CD14-positive monocyte (primary cell): ENCODE results near the gene MAP3K6. TPM values are rescaled to one million over a fixed set of nuclear protein-coding genes. Genes with fewer than 3 reads are reported as not detected.

Experiments
- DNase-seq, 3 donors: peaks; one replicate each; pipeline ENCODE4 v3.0.0-alpha.2; 2011 to 2022
- H2AFZ ChIP-seq: 2 replicates; pipeline ENCODE4 v1.6.0; 2012; ENCODE audit warnings: mild to moderate bottlenecking, low read depth, low read length, inconsistent platforms; ENCODE audit not compliant: insufficient read depth, poor library complexity, severe bottlenecking
- H3K27ac ChIP-seq, 2 donors: 1 replicate in 1 of 2; 2 replicates in 1 of 2; pipeline ENCODE4 v1.5.1; 2012 to 2013; ENCODE audit warnings: low read length in 2 of 2, control low read depth in 1 of 2, inconsistent platforms in 1 of 2, low read depth in 1 of 2, mild to moderate bottlenecking in 1 of 2
- H3K27me3 ChIP-seq, 2 donors: one replicate each; pipeline versions ENCODE4 v1.6.0 to v1.6.1; 2011 to 2013; ENCODE audit warnings: low read length in 2 of 2; ENCODE audit not compliant: control insufficient read depth in 2 of 2, insufficient read depth in 2 of 2
- H3K36me3 ChIP-seq, 2 donors: replicated peaks in 1 of 2; 1 replicate in 1 of 2; 2 replicates in 1 of 2; pipeline versions ENCODE4 v1.5.1 to v1.6.1; 2012 to 2013; ENCODE audit warnings: low read length in 2 of 2, control low read depth in 1 of 2, inconsistent platforms in 1 of 2, mild to moderate bottlenecking in 1 of 2; ENCODE audit not compliant: insufficient read depth in 2 of 2, control insufficient read depth in 1 of 2
- H3K4me1 ChIP-seq, 2 donors: 1 replicate in 1 of 2; 2 replicates in 1 of 2; pipeline versions ENCODE4 v1.5.1 to v1.6.1; 2012 to 2013; ENCODE audit warnings: low read length in 2 of 2, control low read depth in 1 of 2, inconsistent platforms in 1 of 2, mild to moderate bottlenecking in 1 of 2, moderate library complexity in 1 of 2; ENCODE audit not compliant: insufficient read depth in 2 of 2, control insufficient read depth in 1 of 2
- H3K4me2 ChIP-seq: replicated peaks from 2 replicates; pipeline ENCODE3; 2012; ENCODE audit warnings: low read length, moderate library complexity, mild to moderate bottlenecking; ENCODE audit not compliant: poor library complexity, severe bottlenecking; ENCODE audit errors: extremely low read depth
- H3K4me3 ChIP-seq, 3 experiments: fragments of 200-600 bp in 1 of 3; sonication (generic) in 1 of 3; replicated peaks in 1 of 3; 1 replicate in 2 of 3; 2 replicates in 1 of 3; pipeline ENCODE4 v1.5.1; 2011 to 2013; ENCODE audit warnings: low read length in 3 of 3, mild to moderate bottlenecking in 3 of 3, control low read depth in 2 of 3, low read depth in 2 of 3, inconsistent platforms in 1 of 3, moderate library complexity in 1 of 3
- H3K79me2 ChIP-seq: 2 replicates; pipeline ENCODE4 v1.6.0; 2012; ENCODE audit warnings: mild to moderate bottlenecking, control low read depth, inconsistent platforms, low read length, moderate library complexity; ENCODE audit not compliant: insufficient read depth
- H3K9ac ChIP-seq: 2 replicates; pipeline ENCODE4 v1.6.0; 2017; ENCODE audit warnings: low read length, mild to moderate bottlenecking; ENCODE audit not compliant: insufficient read depth, poor library complexity, severe bottlenecking
- H3K9me3 ChIP-seq, 2 donors: replicated peaks in 1 of 2; 1 replicate in 1 of 2; 2 replicates in 1 of 2; pipeline versions ENCODE4 v1.5.1 to v1.6.1; 2012 to 2013; ENCODE audit warnings: low read length in 2 of 2, control low read depth in 1 of 2; ENCODE audit not compliant: control insufficient read depth in 1 of 2, insufficient read depth in 1 of 2
- H4K20me1 ChIP-seq: 2 replicates; pipeline ENCODE4 v1.6.0; 2012; ENCODE audit warnings: mild to moderate bottlenecking, low read length, control low read depth, moderate library complexity; ENCODE audit not compliant: insufficient read depth
- H3K27ac Mint-ChIP-seq, 7 donors: one replicate each; pipeline ENCODE4 v1.8.0; 2020; ENCODE audit warnings: mild to moderate bottlenecking in 7 of 7, mixed read lengths in 7 of 7, moderate library complexity in 6 of 7, inconsistent platforms in 2 of 7
- H3K27me3 Mint-ChIP-seq, 3 donors: one replicate each; pipeline ENCODE4 v1.8.0; 2021 to 2022; ENCODE audit warnings: low read depth in 3 of 3, mild to moderate bottlenecking in 3 of 3, mixed read lengths in 3 of 3, moderate library complexity in 3 of 3, inconsistent platforms in 1 of 3
- H3K36me3 Mint-ChIP-seq, 2 donors: one replicate each; pipeline ENCODE4 v1.8.0; 2020; ENCODE audit warnings: mixed read lengths in 2 of 2, inconsistent platforms in 1 of 2, mild to moderate bottlenecking in 1 of 2
- H3K4me1 Mint-ChIP-seq: one replicate; pipeline ENCODE4 v1.8.0; 2020; ENCODE audit warnings: mild to moderate bottlenecking, mixed read lengths
- H3K4me3 Mint-ChIP-seq, 2 donors: one replicate each; pipeline ENCODE4 v1.8.0; 2020; ENCODE audit warnings: mild to moderate bottlenecking in 2 of 2, mixed read lengths in 2 of 2, moderate library complexity in 1 of 2
- H3K9me3 Mint-ChIP-seq, 7 donors: one replicate each; pipeline ENCODE4 v1.8.0; 2020 to 2022; ENCODE audit warnings: mixed read lengths in 7 of 7, mild to moderate bottlenecking in 6 of 7, moderate library complexity in 6 of 7, inconsistent platforms in 2 of 7
- CTCF ChIP-seq: fragments of 200-600 bp; IDR thresholded peaks from one replicate; pipeline ENCODE4 v1.8.0; 2022; ENCODE audit warnings: antibody characterized with exemption, mild to moderate bottlenecking
- WGBS: methylation state at CpG from one replicate; pipeline ENCODE4 v1.1.5; 2013; ENCODE audit warnings: missing lambda C conversion rate; ENCODE audit not compliant: insufficient coverage; 5-methylcytosine and 5-hydroxymethylcytosine counted together
- intact Hi-C, 2 donors: fragments of 100-400 bp; cut with micrococcal nuclease; formaldehyde crosslinking; loops; one replicate each; pipeline versions ENCODE4 v1.15.0 to v1.15.1; 2023
- polyA plus RNA-seq, 3 donors: library from polyadenylated mRNA; depleted of rRNA in 1 of 3; unstranded in 2 of 3; stranded (reverse) in 1 of 3; fragments of 300-500 nt in 2 of 3; fragments of >200 nt in 1 of 3; fragmentation: Illumina TruSeq in 2 of 3; gene quantifications; 1 replicate in 2 of 3; 2 replicates in 1 of 3; pipeline ENCODE4 v1.2.3, GENCODE V29; 2012 to 2021

Gene MAP3K6
- polyA plus RNA-seq, 3 donors, result 3.2 to 14.8 (median 6.7) TPM

GRCh38 chr1:27381969-27382762 lies 15.4 kb upstream of the MAP3K6 start:
- no peaks in the 10 kb centered on the region for H4K20me1 ChIP-seq
- no peaks in the 10 kb centered on the region for H3K79me2 ChIP-seq
- peaks cover 9% of the 10 kb centered on the region for H3K4me1 Mint-ChIP-seq
- intact Hi-C loops, result no loop called here
- H3K36me3 Mint-ChIP-seq, result no peaks in the 10 kb centered on the region
- no peaks in the 10 kb centered on the region for H3K9me3 ChIP-seq
- H3K4me3 ChIP-seq, result no peak overlapping the region
- H3K9me3 Mint-ChIP-seq, result no peaks in the 10 kb centered on the region
- WGBS, result 71% methylated on average over 8 of the region's 18 CpGs
- H3K27ac ChIP-seq, result no peak overlapping the region
- peaks cover 16 to 22% (median 17%) of the 10 kb centered on the region in 3 donors for H3K27me3 Mint-ChIP-seq
- peaks cover 0 to 6% of the 10 kb centered on the region in 2 donors for H3K4me1 ChIP-seq
- no peak overlapping the region for H3K27ac Mint-ChIP-seq
- no peaks in the 10 kb centered on the region for H3K36me3 ChIP-seq
- H3K9ac ChIP-seq, result no peak overlapping the region
- no peak for DNase-seq
- H3K4me2 ChIP-seq, result no peak overlapping the region
- no peak for TF ChIP-seq CTCF
- peaks cover 0 to 8% of the 10 kb centered on the region in 2 donors for H3K27me3 ChIP-seq
- H2AFZ ChIP-seq, result no peak overlapping the region
- H3K4me3 Mint-ChIP-seq, result no peak overlapping the region

- peaks cover 0 to 6% of the 10 kb centered on the region in 2 donors for H3K4me1 ChIP-seq
- 95% methylated on average over 8 of the region's 12 CpGs for WGBS
- no peaks in the 10 kb centered on the region for H3K36me3 Mint-ChIP-seq
Observed at GRCh38 chr1:27380766-27381733, 14.3 kb upstream of the MAP3K6 start.

More at GRCh38 chr1:27380766-27381733, 14.3 kb upstream of the MAP3K6 start:
- DNase-seq, result no peak
- Mint-ChIP-seq H3K27me3 (peaks cover 10 to 18% (median 15%) of the 10 kb centered on the region in 3 donors), H3K4me1 (peaks cover 9% of the 10 kb centered on the region), H3K9me3 (no peaks in the 10 kb centered on the region), H3K4me3 (no peak overlapping the region), H3K27ac (peak overlapping the region in 2 of 7 donors; percentile 28 to 59)
- intact Hi-C loops, result no loop called here
- Histone ChIP-seq H3K4me2 (no peak overlapping the region), H2AFZ (no peak overlapping the region), H3K27ac (no peak overlapping the region), H3K4me3 (no peak overlapping the region), H4K20me1 (no peaks in the 10 kb centered on the region), H3K36me3 (no peaks in the 10 kb centered on the region), H3K9ac (no peak overlapping the region), H3K79me2 (no peaks in the 10 kb centered on the region), H3K9me3 (no peaks in the 10 kb centered on the region), H3K27me3 (peaks cover 0 to 5% of the 10 kb centered on the region in 2 donors)
- no peak for TF ChIP-seq CTCF
